Measurements from ENCODE around the gene PPP2R2D. TPM values are rescaled to one million over a fixed set of nuclear protein-coding genes. Genes with fewer than 3 reads are reported as not detected.

The PPP2R2D gene
- total RNA-seq, 1 donor from 2014 or later, result 36.9 TPM

- TF ChIP-seq CTCF (IDR thresholded peaks at IDR 0.05; ENCODE audit: unreplicated experiment), result no peak
- peaks cover 7% of the 10 kb centered on the region for H3K27me3 Mint-ChIP-seq (ENCODE audit: unreplicated experiment)
- H3K4me1 Mint-ChIP-seq (ENCODE audit: unreplicated experiment), result no peaks in the 10 kb centered on the region
- H3K4me3 Mint-ChIP-seq (ENCODE audit: unreplicated experiment), result no peak overlapping the region
- no peaks in the 10 kb centered on the region for H3K36me3 Mint-ChIP-seq (ENCODE audit: low read depth, unreplicated experiment)
- H3K27ac Mint-ChIP-seq (ENCODE audit: unreplicated experiment), result no peak overlapping the region
- no peak for DNase-seq (ENCODE audit: low spot score)
- H3K9me3 Mint-ChIP-seq (ENCODE audit: unreplicated experiment), result no peaks in the 10 kb centered on the region
These were observed 11.1 kb upstream of the PPP2R2D start for GRCh38 chr10:131889755-131890154.

GRCh38 chr10:131890276-131891195 is 10.3 kb upstream of the PPP2R2D start:
- H3K27ac Mint-ChIP-seq (ENCODE audit: unreplicated experiment), result no peak overlapping the region
- no peaks in the 10 kb centered on the region for H3K9me3 Mint-ChIP-seq (ENCODE audit: unreplicated experiment)
- H3K36me3 Mint-ChIP-seq (ENCODE audit: low read depth, unreplicated experiment), result no peaks in the 10 kb centered on the region
- H3K4me1 Mint-ChIP-seq (ENCODE audit: unreplicated experiment), result no peaks in the 10 kb centered on the region
- no peak for TF ChIP-seq CTCF (IDR thresholded peaks at IDR 0.05; ENCODE audit: unreplicated experiment)
- DNase-seq (ENCODE audit: low spot score), result no peak
- H3K4me3 Mint-ChIP-seq (ENCODE audit: unreplicated experiment), result no peak overlapping the region
- peaks cover 7% of the 10 kb centered on the region for H3K27me3 Mint-ChIP-seq (ENCODE audit: unreplicated experiment)

GRCh38 chr10:131891196-131891928 is 9.4 kb upstream of the PPP2R2D start:
- Mint-ChIP-seq H3K4me1 (ENCODE audit: unreplicated experiment) (no peaks in the 10 kb centered on the region), H3K9me3 (ENCODE audit: unreplicated experiment) (no peaks in the 10 kb centered on the region), H3K27me3 (ENCODE audit: unreplicated experiment) (peaks cover 5% of the 10 kb centered on the region), H3K4me3 (ENCODE audit: unreplicated experiment) (no peak overlapping the region), H3K27ac (ENCODE audit: unreplicated experiment) (no peak overlapping the region), H3K36me3 (ENCODE audit: low read depth, unreplicated experiment) (no peaks in the 10 kb centered on the region)
- no peak for TF ChIP-seq CTCF (IDR thresholded peaks at IDR 0.05; ENCODE audit: unreplicated experiment)
- DNase-seq (ENCODE audit: low spot score), result peak; percentile 41

- Mint-ChIP-seq H3K4me3 (ENCODE audit: unreplicated experiment) (no peak overlapping the region), H3K36me3 (ENCODE audit: low read depth, unreplicated experiment) (no peaks in the 10 kb centered on the region), H3K4me1 (ENCODE audit: unreplicated experiment) (no peaks in the 10 kb centered on the region), H3K9me3 (ENCODE audit: unreplicated experiment) (no peaks in the 10 kb centered on the region), H3K27ac (ENCODE audit: unreplicated experiment) (no peak overlapping the region), H3K27me3 (ENCODE audit: unreplicated experiment) (peaks cover 5% of the 10 kb centered on the region)
- no peak for DNase-seq (ENCODE audit: low spot score)
- no peak for TF ChIP-seq CTCF (IDR thresholded peaks at IDR 0.05; ENCODE audit: unreplicated experiment)
These were observed 8.6 kb upstream of the PPP2R2D start for GRCh38 chr10:131891929-131892805.

Data from endothelial cell (in vitro differentiated cells).